T-helper 1 cell treated with Interleukin-12 subunit alpha and Interleukin-12 subunit beta and Interleukin-4 antibody, amounts not matched to agents 30 μg/mL and 1 μg/mL, for 36 hours (primary cell): ENCODE measurements around the gene EPHB1.

Experiments
- H3K27ac Mint-ChIP-seq: one replicate; pipeline ENCODE4 v1.8.0; 2021; ENCODE audit warnings: mild to moderate bottlenecking, mixed read lengths
- H3K27me3 Mint-ChIP-seq: one replicate; pipeline ENCODE4 v1.8.0; 2021; ENCODE audit warnings: low read depth, mixed read lengths
- H3K36me3 Mint-ChIP-seq: one replicate; pipeline ENCODE4 v1.8.0; 2021; ENCODE audit warnings: low read depth, mixed read lengths
- H3K4me1 Mint-ChIP-seq: one replicate; pipeline ENCODE4 v1.8.0; 2021; ENCODE audit warnings: low read depth, mixed read lengths
- H3K4me3 Mint-ChIP-seq: one replicate; pipeline ENCODE4 v1.8.0; 2021; ENCODE audit warnings: mild to moderate bottlenecking, moderate library complexity, mixed read lengths
- H3K9me3 Mint-ChIP-seq: one replicate; pipeline ENCODE4 v1.8.0; 2021; ENCODE audit warnings: mixed read lengths

EPHB1 gene

GRCh38 chr3:135149707-135150681 lies 354.9 kb downstream of the EPHB1 start:
- H3K36me3 Mint-ChIP-seq, result no peaks in the 10 kb centered on the region
- no peak overlapping the region for H3K4me3 Mint-ChIP-seq
- no peaks in the 10 kb centered on the region for H3K27me3 Mint-ChIP-seq
- H3K4me1 Mint-ChIP-seq, result no peaks in the 10 kb centered on the region
- no peak overlapping the region for H3K27ac Mint-ChIP-seq
- no peaks in the 10 kb centered on the region for H3K9me3 Mint-ChIP-seq

- H3K27me3 Mint-ChIP-seq, result no peaks in the 10 kb centered on the region
- no peaks in the 10 kb centered on the region for H3K9me3 Mint-ChIP-seq
- H3K4me1 Mint-ChIP-seq, result no peaks in the 10 kb centered on the region
- no peak overlapping the region for H3K4me3 Mint-ChIP-seq
- H3K36me3 Mint-ChIP-seq, result no peaks in the 10 kb centered on the region
- no peak overlapping the region for H3K27ac Mint-ChIP-seq
These were observed 359.1 kb downstream of the EPHB1 start for GRCh38 chr3:135154186-135154585.

- Mint-ChIP-seq H3K27ac (no peak overlapping the region), H3K9me3 (no peaks in the 10 kb centered on the region), H3K4me1 (no peaks in the 10 kb centered on the region), H3K36me3 (no peaks in the 10 kb centered on the region), H3K27me3 (no peaks in the 10 kb centered on the region), H3K4me3 (no peak overlapping the region)
These were observed 360.2 kb downstream of the EPHB1 start for GRCh38 chr3:135155228-135155627.

- H3K9me3 Mint-ChIP-seq, result no peaks in the 10 kb centered on the region
- H3K4me3 Mint-ChIP-seq, result no peak overlapping the region
- H3K27me3 Mint-ChIP-seq, result no peaks in the 10 kb centered on the region
- no peaks in the 10 kb centered on the region for H3K4me1 Mint-ChIP-seq
- H3K36me3 Mint-ChIP-seq, result no peaks in the 10 kb centered on the region
- no peak overlapping the region for H3K27ac Mint-ChIP-seq
These were observed 360.7 kb downstream of the EPHB1 start for GRCh38 chr3:135155791-135156190.

GRCh38 chr3:135157045-135157740 lies 362.1 kb downstream of the EPHB1 start:
- Mint-ChIP-seq H3K4me1 (no peaks in the 10 kb centered on the region), H3K36me3 (no peaks in the 10 kb centered on the region), H3K27ac (no peak overlapping the region), H3K9me3 (no peaks in the 10 kb centered on the region), H3K4me3 (no peak overlapping the region), H3K27me3 (no peaks in the 10 kb centered on the region)

- Mint-ChIP-seq H3K9me3 (no peaks in the 10 kb centered on the region), H3K4me1 (no peaks in the 10 kb centered on the region), H3K27me3 (no peaks in the 10 kb centered on the region), H3K27ac (no peak overlapping the region), H3K4me3 (no peak overlapping the region), H3K36me3 (no peaks in the 10 kb centered on the region)
These were observed 363.5 kb downstream of the EPHB1 start for GRCh38 chr3:135158520-135158919.

GRCh38 chr3:135159681-135160247 lies 364.7 kb downstream of the EPHB1 start:
- Mint-ChIP-seq H3K36me3 (no peaks in the 10 kb centered on the region), H3K27me3 (no peaks in the 10 kb centered on the region)

GRCh38 chr3:135161425-135161824 lies 366.4 kb downstream of the EPHB1 start:
- Mint-ChIP-seq H3K4me3 (no peak overlapping the region), H3K36me3 (no peaks in the 10 kb centered on the region), H3K9me3 (no peaks in the 10 kb centered on the region), H3K27ac (no peak overlapping the region), H3K4me1 (no peaks in the 10 kb centered on the region), H3K27me3 (no peaks in the 10 kb centered on the region)

More at GRCh38 chr3:135159681-135160247, 364.7 kb downstream of the EPHB1 start:
- H3K4me1 Mint-ChIP-seq, result no peaks in the 10 kb centered on the region
- no peak overlapping the region for H3K4me3 Mint-ChIP-seq
- H3K9me3 Mint-ChIP-seq, result no peaks in the 10 kb centered on the region
- H3K27ac Mint-ChIP-seq, result no peak overlapping the region

- no peak overlapping the region for H3K27ac Mint-ChIP-seq
- no peak overlapping the region for H3K4me3 Mint-ChIP-seq
These were observed 368.6 kb downstream of the EPHB1 start for GRCh38 chr3:135163701-135164100.

GRCh38 chr3:135165260-135165659 lies 370.2 kb downstream of the EPHB1 start:
- H3K27me3 Mint-ChIP-seq, result no peaks in the 10 kb centered on the region
- no peaks in the 10 kb centered on the region for H3K36me3 Mint-ChIP-seq
- no peak overlapping the region for H3K4me3 Mint-ChIP-seq
- H3K27ac Mint-ChIP-seq, result no peak overlapping the region
- no peaks in the 10 kb centered on the region for H3K9me3 Mint-ChIP-seq
- H3K4me1 Mint-ChIP-seq, result no peaks in the 10 kb centered on the region

More at GRCh38 chr3:135163701-135164100, 368.6 kb downstream of the EPHB1 start:
- Mint-ChIP-seq H3K9me3 (no peaks in the 10 kb centered on the region), H3K36me3 (no peaks in the 10 kb centered on the region), H3K27me3 (no peaks in the 10 kb centered on the region), H3K4me1 (no peaks in the 10 kb centered on the region)

GRCh38 chr3:135166266-135166825 lies 371.3 kb downstream of the EPHB1 start:
- Mint-ChIP-seq H3K4me3 (no peak overlapping the region), H3K27me3 (no peaks in the 10 kb centered on the region), H3K4me1 (no peaks in the 10 kb centered on the region), H3K27ac (no peak overlapping the region), H3K9me3 (no peaks in the 10 kb centered on the region), H3K36me3 (no peaks in the 10 kb centered on the region)

GRCh38 chr3:135168822-135169221 lies 373.8 kb downstream of the EPHB1 start:
- H3K27ac Mint-ChIP-seq, result no peak overlapping the region
- no peak overlapping the region for H3K4me3 Mint-ChIP-seq
- H3K4me1 Mint-ChIP-seq, result no peaks in the 10 kb centered on the region
- no peaks in the 10 kb centered on the region for H3K9me3 Mint-ChIP-seq
- no peaks in the 10 kb centered on the region for H3K36me3 Mint-ChIP-seq
- no peaks in the 10 kb centered on the region for H3K27me3 Mint-ChIP-seq

- no peaks in the 10 kb centered on the region for H3K27me3 Mint-ChIP-seq
- H3K27ac Mint-ChIP-seq, result no peak overlapping the region
- no peak overlapping the region for H3K4me3 Mint-ChIP-seq
- H3K9me3 Mint-ChIP-seq, result no peaks in the 10 kb centered on the region
- no peaks in the 10 kb centered on the region for H3K4me1 Mint-ChIP-seq
- no peaks in the 10 kb centered on the region for H3K36me3 Mint-ChIP-seq
These were observed 374.6 kb downstream of the EPHB1 start for GRCh38 chr3:135169651-135170050.

GRCh38 chr3:135170732-135171131 lies 375.7 kb downstream of the EPHB1 start:
- H3K4me1 Mint-ChIP-seq, result no peaks in the 10 kb centered on the region
- H3K9me3 Mint-ChIP-seq, result no peaks in the 10 kb centered on the region
- no peak overlapping the region for H3K4me3 Mint-ChIP-seq
- H3K36me3 Mint-ChIP-seq, result no peaks in the 10 kb centered on the region
- H3K27me3 Mint-ChIP-seq, result no peaks in the 10 kb centered on the region
- H3K27ac Mint-ChIP-seq, result no peak overlapping the region
